SKM-1 treated with dmso at 0.1 percent for 144 hours (cell line): ENCODE data around the gene EIF1B.
"Not testable (repeated sequence)": the region's sequence is repeated elsewhere in the genome, so short reads cannot be mapped to it uniquely, and the experiment has no call there.

Experiments used
- DNase-seq: peaks from one replicate; lab custom pipeline; 2025; ENCODE audit not compliant: unreplicated experiment; lab: John Stamatoyannopoulos, UW

EIF1B gene

DNA sequence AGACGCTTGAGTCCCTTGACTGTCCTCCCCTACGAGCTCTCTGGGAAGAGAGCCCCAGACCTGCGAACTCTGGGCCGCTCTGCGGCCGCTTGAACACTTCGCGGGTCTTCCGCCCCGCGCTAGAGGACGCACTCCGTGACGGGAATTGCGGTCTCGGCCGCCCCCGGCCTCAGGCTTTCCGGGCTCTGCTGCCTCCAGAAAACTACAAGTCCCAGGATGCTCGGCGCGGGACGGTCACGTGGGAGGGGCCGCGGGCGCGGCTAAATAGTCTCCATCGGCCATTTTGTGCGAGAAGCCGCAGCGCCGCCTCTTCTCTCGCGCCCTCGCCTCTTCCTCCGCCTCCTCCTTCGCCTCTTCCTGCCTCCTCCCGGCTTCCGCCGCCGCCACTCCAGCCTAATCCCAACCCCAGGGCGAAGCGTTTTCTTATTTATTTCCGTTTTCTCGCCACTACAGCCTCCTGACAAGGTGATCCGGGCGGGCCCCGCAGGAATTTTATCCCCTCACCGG lies at the start of gene EIF1B:
Gene EIF1B, plus strand, starts transcription at position 290 of the 507 bp plus-strand sequence. CDS start 235 bp downstream, outside the sequence.
- DNase-seq, result peak; percentile 96

DNA sequence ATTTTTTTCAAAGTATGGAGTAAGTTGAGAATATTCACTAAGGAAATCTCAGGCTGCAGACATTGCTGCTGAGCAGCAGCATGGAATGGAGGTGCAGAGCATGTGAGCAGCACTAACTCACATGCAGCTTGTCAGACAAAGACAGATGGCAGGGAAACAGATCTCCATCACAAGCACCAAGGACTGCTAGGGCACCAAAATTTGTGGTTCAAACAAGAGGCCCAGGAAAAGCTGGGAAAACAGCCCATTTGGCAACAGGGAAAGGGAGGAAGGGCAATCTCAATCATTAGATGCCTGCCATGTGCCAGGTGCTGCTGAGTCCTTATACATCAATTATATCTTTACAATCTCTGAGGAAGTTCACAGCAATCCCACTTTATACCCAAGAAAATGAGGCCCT lies 47.2 kb upstream of the EIF1B start:
- no peak for DNase-seq

DNA sequence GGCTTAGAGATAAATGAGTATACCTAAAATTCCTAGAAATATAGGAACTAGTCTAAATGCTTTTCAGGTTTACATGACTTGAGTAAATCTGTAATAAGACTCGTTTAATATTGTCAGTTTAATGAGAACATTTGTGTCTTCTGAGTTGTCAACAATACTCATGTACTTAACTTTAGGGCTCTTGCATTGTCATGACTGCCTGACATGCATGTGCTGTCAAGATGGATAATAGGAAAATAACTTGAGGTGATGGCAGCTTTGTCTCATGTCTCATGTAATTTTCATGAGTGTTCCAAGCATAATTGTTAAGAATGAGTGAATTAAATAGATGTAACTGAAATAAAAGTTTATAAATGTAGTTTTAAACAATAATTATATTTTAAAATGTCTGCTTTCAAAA lies 45.1 kb upstream of the EIF1B start:
- no peak for DNase-seq

DNA sequence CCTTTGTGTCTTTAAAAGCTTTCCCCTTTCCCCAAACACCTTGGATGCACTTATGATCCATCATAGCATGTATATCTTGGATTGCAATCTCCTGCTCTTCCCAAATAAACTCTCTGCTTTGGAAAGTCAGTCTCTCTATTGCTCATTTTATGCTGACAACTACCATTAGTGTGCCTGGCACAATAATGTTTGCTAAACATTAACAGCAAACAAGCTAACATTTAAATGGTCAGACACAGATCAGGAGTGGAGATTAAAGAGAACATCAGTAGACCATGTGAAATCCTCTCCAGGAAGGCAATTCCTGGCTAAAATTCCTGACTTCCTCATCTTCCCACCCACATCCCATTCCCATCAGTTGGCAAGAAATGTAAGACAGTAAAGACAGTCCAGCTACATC lies 44.3 kb upstream of the EIF1B start:
- DNase-seq, result no peak

DNA sequence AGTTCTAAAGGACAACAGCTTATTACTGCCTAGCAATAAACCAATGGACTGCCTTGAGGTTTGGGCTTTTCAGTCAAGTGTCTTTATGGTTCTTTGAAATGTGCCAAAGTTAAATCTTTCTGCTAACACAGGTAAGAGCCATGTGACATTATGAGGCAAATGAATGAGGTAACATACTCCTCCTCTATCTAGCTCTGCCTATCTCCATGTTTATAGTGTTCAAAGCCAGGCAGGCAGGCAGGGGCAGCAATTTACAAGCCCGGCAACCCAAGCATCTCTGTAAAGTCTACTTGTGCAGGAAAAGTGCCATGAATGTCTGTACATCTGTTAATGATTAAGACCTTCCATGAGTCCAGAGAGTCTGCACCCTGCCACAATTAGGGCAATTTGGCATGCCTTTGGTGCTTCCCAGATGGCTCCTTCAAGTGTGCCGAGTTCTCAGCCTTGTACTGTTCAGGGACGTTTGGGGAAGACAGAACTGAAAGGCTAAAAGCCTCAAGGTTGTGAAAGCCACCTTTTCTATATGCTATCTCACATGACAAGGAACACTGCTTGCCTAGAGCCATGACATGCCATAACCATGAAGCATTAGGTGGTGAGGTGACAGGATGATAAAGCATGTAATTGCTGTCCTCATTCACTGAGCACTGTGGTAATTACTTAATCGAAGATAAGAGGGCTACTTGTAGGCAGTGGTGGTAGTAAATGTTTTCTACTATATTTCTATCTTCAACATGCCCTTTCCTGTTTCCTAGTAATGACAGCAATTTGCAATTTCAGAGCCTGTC lies 41.4 kb upstream of the EIF1B start:
- no peak for DNase-seq

DNA sequence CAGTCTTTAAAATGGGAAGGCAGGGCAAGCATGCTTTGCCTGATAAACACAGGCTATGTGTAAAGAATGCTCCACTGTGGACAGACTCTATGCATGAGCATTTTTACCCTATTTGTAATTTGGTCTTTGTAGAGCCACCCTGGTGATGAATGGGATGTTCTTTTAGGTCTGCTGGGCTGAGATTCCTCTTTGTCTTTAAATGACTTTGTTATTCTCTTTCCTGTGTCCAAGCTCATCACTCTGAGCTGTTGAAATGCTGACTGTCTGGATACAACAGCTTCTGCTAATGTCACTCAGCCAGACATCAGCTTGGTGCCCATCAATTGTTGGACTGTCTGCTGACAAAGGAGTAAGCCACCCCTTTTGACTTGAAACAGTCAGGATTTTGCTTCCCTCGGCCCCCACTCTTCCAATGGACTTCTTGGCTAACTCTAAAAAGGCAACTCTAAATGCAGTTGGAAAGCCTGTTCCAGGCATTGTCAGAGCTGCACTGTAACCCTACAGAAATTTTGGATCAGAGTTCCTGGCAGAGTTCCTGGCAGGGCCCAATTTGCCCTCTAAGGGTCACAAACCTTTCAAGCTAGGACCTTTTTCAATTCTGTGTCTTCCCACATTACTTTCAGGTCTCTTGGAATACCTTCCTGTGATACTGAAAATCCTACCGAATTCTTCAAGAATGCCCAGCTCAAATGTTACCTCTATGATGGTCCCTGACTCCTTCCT lies 40.5 kb upstream of the EIF1B start:
- no peak for DNase-seq

DNA sequence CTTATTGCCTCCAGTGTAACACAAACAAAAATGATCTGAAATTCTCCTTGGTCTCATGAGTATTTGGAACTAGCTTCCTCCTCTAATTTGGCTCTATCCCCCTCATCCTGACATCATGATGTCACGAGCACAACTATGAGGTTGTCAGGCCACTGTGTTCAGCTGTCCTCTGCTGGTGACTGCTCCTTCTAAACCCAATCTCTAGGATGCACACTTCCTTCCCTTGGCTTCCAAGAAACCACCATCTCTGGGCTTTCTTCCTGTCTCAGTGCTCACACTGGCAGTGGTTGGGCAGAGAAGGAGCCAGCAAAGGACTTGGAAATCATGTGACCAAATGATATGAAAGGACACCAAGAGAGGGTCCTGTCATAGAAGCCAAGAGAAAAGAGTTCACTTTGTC lies 30.7 kb upstream of the EIF1B start:
- no peak for DNase-seq

DNA sequence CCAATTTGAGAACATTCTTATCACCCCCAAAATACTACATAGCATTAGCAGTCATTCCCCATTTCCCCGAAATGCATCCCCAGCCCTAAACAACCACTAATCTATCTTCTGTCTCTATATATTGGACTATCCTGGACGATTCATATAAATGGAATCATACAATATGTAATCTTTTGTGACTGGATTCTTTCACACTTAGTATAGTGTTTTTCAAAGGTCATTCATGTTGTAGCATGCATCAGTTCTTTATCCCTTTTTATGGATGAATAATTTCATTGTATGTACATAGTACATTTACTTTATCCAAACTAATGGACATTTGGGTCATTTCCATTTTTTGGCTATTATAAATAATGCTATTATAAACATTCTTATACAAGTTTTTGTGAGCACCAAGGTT lies 27.5 kb upstream of the EIF1B start:
- no peak for DNase-seq

DNA sequence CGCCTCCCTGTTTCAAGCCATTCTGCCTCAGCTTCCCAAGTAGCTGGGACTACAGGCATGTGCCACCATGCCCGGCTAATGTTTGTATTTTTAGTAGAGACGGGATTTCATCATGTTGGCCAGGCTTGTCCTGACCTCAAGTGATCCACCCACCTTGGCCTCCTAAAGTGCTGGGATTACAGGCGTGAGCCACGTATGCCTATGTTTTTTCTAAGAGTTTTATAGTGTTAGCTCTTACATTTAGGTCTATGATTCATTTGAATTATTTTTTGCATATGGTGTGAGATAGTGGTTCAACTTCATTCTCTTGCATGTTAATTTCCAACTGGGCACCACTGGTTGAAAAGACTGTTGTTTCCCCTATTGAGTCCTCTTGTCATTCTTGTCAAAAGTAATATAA lies 26.4 kb upstream of the EIF1B start:
- not testable (repeated sequence) for DNase-seq

DNA sequence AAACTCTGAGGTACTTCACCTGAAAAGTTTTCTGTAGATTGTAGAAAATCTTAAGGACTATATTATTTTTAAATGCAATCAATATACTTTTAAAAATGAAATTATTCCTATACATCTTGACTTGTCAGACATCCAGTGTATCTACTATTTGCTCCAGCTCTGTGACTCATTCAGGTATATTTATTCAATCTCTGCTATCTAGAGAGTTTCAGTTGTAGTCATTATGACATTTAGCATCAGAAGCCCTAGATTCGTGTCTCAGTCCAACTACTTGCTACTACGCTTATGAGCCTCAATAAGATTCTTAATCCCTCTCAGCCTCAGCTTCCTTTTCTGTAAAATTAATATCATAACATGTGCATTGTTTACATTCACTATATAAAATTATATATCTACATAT lies 22.3 kb upstream of the EIF1B start:
- no peak for DNase-seq

DNA sequence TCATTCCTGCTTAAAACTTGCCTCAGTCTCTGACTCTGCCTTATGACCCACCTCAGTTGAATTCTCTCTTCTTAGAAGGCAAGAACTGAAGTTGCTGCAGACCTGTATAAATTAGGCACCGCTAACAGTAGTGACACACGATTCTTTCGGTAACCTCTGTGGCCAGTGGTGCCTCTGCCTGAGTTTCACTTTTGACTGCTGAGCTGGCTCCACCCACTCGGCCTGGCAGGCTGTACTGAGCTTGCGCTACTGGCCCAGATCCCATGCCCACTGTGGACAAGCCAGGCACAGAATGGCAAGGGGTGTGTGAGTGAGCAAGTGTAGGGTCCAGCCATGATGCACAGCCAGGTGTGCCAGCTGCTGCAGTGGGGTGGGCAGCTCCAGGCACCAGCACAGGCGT lies 19.1 kb upstream of the EIF1B start:
- no peak for DNase-seq

DNA sequence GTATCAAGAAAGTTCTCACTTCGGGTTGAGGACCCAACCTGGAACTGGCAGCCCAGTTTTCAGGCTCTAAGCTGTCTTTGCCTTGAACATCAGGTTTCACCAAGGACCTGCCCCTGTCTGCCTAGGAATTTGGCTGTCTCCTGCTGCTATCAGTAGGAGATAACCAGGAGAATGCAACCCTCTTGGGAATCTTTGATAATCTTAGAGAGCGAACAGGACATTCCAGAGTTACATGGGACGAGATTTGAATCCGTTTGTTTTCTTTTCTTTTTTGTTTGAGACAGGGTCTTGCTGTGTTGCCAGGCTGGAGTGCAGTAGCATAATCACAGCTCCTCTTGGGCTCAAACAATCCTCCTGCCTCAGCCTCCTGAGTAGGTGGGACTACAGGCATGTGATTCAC lies 18.0 kb upstream of the EIF1B start:
- DNase-seq, result no peak

DNA sequence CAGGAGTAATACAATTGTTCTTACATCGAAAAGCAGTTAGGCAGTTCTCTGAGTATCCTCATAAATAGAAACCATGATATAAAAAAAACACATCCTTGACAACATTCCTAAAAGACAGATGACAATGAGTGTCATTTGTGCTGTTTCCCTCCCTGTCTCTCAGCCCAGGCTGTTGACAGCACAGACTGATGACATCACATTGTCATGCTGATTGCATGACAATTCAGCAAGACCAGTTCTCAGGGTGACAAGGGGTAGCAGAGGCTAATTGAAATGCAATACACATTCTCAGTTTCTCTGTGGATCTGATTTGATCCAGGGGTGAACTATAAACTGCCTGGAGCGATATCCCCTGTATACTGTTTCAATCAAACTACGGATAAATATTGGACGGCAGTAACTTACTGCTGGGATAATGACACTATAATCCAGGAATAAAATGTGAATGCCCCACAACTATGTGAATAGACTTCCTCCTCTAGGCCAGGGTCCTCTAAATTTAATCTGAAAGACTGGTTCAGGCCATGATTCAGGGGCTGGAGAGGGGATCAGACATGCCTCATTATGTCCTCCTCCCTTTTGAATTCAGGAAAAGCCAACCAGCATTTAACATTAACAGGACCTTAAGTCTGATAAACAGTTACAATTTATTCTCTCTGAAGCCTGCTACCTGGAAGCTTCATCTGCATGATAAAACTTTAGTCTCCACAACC lies 16.7 kb upstream of the EIF1B start:
- no peak for DNase-seq

DNA sequence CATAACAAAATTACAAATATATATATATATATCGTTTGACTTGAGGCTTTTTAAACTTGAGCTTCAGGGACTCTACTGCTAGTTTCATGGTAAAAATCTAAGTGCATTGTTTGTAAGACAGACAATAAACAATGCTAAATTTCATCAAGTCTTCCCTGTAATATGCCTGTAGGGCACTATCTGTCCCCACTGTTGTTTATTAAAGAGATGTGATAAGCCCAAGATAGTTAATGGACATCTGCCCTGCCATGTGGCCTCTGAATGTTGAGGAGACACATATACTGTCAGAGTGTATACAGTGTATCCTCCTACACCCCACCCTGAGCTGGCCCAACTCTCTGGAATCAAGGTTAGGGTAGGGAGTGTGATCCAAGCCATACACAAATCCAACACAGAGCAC lies 15.1 kb upstream of the EIF1B start:
- DNase-seq, result no peak

DNA sequence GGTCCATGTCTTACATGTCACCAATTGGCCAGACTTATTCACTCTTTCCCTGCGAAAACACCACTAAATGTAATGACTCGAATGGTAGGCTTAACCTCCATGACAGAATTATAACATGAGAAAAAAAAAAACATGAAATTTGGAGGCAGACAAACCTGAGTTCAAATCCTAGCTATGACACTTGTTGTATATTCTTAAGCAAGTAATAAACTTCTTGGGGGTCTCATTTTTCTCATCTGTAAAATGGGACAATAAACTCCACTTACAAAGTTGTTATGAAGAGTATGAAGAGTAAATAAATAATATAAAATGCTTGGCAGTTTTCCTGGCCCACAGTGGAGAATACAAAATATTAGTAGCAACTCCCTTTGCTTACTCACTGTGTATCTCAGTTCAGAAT lies 11.4 kb upstream of the EIF1B start:
- DNase-seq, result no peak

DNA sequence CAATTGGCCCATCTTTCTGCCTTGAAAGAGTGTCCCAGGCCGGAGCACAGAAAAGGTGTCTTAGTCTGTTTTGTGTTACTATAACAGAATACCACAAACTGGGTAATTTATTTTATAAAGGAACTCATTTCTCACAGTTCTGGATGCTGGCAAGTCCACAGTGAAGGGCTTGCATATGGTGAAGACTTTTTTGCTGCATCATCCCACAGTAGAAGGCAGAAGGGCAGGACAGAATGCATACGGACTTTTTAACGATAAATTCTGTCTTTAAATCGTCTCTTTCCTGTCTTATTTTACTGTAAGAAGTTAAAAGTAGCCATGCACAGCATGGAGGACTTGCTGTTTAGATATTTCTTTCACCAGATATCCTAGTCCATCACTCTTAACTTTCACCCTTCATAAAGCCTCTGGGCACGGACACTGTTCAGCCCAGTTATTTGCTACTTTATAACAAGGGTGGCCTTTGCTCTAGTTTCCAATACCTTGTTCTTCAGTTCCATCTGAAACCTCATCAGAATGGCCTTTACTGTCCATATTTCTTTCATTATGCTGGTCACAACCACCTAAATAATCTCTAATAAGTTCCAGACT lies 10.3 kb upstream of the EIF1B start:
- DNase-seq, result no peak

DNA sequence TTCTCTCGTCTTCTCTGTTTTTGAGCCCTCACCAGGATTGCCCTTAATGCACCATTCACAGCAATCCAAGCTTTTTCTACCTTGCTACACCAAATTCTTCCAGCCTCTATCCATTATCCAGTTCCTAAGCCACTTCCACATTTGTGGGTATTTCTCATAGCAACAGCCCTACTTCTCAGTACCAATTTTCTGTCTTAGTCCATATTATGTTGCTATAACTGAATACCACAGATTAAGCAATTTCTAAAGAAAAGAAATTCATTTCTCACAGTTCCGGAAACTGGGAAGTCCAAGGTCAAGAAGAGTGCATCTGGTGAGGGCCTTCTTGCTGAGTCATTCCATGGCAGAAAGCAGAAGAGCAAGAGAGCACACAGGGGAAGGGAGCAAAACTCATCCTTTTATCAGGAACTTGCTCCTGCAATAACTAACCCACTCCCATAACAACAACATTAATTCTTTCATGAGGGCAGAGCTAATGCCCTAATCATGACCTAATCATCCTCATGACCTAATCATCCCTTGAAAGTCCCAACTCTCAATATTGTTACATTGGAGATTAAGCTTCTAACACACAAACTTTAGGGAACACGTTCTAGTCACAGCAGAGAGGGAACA lies 9.7 kb upstream of the EIF1B start:
- DNase-seq, result peak; percentile 97

DNA sequence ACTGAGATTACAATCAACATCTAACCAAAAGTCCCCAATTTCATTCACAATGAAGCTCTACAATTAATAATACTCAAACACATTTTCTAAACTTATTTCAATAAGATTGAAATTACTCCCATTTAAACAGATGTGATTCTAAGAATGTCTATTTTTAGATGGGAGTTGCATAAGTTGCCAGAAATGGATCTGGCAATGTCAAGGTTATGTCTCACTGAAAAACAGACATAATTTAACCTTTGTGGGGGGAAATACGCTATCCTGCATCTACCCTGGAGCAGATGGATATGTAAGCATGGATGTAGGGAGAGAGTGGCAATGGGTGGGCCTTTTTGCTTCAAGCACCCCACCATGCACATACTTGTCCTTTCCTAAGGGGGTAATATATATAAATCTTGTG lies 6.7 kb upstream of the EIF1B start:
- DNase-seq, result no peak

DNA sequence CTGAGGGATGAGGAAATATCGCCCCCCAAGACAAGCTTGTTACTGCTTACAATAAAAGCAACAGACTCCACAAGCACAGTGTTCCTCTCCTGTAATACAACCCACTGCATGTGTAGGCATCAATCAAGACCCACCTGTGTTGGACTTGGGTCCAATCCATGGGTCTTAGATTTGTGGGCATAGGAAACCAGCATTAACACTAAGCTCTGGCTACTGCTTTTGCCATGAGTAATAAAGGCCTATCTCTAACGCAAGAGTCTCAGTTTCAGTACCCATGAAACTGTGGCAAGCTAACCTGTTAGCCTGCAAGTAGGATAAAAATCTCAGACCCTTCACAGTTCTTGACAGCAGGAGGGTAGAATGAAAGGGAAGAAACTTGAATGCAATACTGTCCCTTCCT lies 5.2 kb upstream of the EIF1B start:
- DNase-seq, result no peak

DNA sequence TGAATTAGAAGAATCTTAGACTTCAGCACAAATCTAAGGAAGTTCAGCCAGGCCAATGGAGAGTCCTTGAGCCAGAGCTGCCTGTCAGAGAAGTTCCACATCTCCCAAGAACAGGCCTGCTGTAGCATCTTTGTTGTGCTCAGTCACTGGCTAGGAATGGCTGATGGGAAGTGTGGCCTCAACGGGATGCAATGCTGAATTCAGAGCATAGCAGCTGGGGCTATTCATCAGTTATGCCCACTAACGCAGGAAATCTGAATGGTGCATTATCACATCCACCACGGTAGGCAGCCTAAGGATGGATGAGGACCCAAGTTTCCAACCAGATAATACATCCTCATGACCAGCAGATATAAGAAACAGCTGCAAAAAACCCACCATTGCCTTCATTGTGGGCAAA lies 3.2 kb upstream of the EIF1B start:
- DNase-seq, result no peak

DNA sequence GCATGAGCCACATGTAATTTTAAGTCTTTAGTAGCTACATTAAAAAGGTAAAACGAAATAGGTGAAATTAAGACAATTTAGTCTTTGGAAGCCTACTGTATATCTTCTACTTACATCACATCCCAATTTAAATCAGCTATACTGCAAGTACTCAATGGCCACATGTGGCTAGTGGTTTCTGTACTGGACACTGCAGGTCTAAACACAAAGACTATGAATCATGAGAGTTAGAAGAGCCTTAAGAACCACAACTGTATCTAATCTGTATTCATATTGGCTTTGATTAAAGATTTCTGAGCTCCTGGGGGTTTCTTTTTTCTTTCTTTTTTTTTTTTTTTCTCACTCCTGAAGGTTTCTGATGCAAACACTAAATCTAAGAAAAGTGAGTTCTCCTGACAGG lies 2.3 kb upstream of the EIF1B start:
- DNase-seq, result no peak
